Upper lobe of right lung (tissue), 1 donor: ENCODE data around the gene MARVELD1. TPM values are rescaled to one million over a fixed set of nuclear protein-coding genes. Genes with fewer than 3 reads are reported as not detected.

ENCODE experiments used
- ATAC-seq: fragments of 200-7000 bp; cut with Tn5 transposase; one replicate; pipeline ENCODE4 v1.9.1; 2020; ENCODE audit warnings: mild to moderate bottlenecking, moderate library complexity
- DNase-seq: peaks from one replicate; pipeline ENCODE4 v3.0.0-alpha.2; 2020
- H3K27ac ChIP-seq: fragments of 200-600 bp; one replicate; pipeline ENCODE4 v1.8.0; 2022
- H3K27me3 ChIP-seq: fragments of 200-600 bp; one replicate; pipeline ENCODE4 v1.8.0; 2022; ENCODE audit warnings: mild to moderate bottlenecking
- H3K36me3 ChIP-seq: fragments of 200-600 bp; one replicate; pipeline ENCODE4 v1.8.0; 2022
- H3K4me1 ChIP-seq: fragments of 200-600 bp; one replicate; pipeline ENCODE4 v1.8.0; 2022
- H3K4me3 ChIP-seq: fragments of 200-600 bp; one replicate; pipeline ENCODE4 v1.8.0; 2022; ENCODE audit warnings: mild to moderate bottlenecking
- H3K9me3 ChIP-seq: fragments of 200-600 bp; one replicate; pipeline ENCODE4 v1.8.0; 2022
- intact Hi-C: fragments of 100-400 bp; cut with DNase I; formaldehyde crosslinking; loops from one replicate; pipeline ENCODE4 v1.11.0; 2022
- total RNA-seq: library from RNA; stranded (reverse); fragmentation: NEBNext Ultra II Directional; extraction: Animal tissue kit (Norgen Biotek cat#: 25700); gene quantifications from one replicate; pipeline ENCODE4 v1.2.1, GENCODE V29; 2021
- TF ChIP-seq, protein P1 (sequence below): fragments of 200-600 bp; IDR thresholded peaks from one replicate; pipeline ENCODE4 v1.8.0; 2022; ENCODE audit warnings: antibody characterized with exemption
- donor health status: DM: no; HTN: yes; CAD: no; lungs with severe emphysema.

The MARVELD1 gene
- total RNA-seq, 1 donor from 2014 or later, result 43.8 TPM

DNA sequence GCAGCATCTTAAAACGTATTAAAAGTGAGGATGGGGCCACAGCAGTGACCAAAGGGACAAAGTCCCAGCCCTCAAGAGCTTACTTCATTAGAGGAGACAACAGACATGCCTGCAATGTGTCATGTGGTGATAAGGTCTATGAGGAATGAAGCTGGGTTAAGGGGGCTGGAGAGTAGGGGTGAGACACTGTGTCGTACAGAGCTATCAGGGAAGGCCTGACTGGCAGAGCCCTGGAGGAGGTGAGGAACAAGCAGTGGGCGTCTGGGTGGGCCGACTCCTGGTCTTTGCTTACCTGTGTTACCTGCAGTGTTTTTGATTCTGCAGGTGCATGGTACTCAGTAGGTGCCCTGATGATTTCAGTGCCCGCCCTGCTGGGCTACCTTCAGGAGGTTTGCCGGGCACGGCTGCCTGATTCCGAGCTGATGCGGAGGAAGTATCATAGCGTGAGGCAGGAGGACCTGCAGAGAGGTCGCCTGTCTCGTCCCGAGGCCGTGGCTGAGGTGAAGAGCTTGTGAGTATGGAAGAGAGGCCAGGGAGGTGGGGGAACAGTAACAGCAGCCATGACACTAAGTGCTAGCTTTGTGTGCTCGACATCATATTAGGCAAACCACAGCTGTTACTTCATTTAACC is 31.0 kb downstream of the MARVELD1 start:
- peaks cover 88% of the 10 kb centered on the region for H3K36me3 ChIP-seq
- intact Hi-C loops, result no loop called here

DNA sequence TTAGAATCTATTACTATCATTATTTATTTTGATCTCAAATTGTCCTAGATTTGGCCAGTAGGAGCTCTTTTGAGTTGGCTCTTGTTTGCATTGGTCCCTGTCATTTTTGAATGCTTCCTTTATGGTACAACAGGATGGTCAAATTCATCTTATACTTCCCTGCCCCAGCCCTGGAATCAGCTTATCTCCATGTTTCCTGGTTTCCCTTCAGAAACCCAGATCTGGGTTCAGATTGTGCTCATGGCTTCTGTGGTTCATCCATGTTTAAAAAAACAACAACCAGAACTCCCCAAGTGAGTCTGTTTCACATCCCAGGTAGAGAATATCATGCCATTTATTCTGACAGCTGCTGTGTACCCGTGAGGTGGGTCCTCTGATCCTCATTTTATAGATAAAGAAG is 34.0 kb downstream of the MARVELD1 start:
- Histone ChIP-seq H3K27ac (no peak overlapping the region), H3K9me3 (no peaks in the 10 kb centered on the region), H3K27me3 (no peaks in the 10 kb centered on the region), H3K4me3 (no peak overlapping the region), H3K4me1 (no peaks in the 10 kb centered on the region), H3K36me3 (peaks cover 100% of the 10 kb centered on the region)
- TF ChIP-seq, protein P1, sequence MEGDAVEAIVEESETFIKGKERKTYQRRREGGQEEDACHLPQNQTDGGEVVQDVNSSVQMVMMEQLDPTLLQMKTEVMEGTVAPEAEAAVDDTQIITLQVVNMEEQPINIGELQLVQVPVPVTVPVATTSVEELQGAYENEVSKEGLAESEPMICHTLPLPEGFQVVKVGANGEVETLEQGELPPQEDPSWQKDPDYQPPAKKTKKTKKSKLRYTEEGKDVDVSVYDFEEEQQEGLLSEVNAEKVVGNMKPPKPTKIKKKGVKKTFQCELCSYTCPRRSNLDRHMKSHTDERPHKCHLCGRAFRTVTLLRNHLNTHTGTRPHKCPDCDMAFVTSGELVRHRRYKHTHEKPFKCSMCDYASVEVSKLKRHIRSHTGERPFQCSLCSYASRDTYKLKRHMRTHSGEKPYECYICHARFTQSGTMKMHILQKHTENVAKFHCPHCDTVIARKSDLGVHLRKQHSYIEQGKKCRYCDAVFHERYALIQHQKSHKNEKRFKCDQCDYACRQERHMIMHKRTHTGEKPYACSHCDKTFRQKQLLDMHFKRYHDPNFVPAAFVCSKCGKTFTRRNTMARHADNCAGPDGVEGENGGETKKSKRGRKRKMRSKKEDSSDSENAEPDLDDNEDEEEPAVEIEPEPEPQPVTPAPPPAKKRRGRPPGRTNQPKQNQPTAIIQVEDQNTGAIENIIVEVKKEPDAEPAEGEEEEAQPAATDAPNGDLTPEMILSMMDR, result no peak
- DNase-seq (no peak), ATAC-seq (no peak)
- intact Hi-C loops, result no loop called here

More for the DNA sequence above, 31.0 kb downstream of the MARVELD1 start:
- no peaks in the 10 kb centered on the region for H3K4me1 ChIP-seq
- H3K9me3 ChIP-seq, result no peaks in the 10 kb centered on the region
- H3K27me3 ChIP-seq, result no peaks in the 10 kb centered on the region
- no peak overlapping the region for H3K27ac ChIP-seq
- H3K4me3 ChIP-seq, result no peak overlapping the region
- DNase-seq (no peak), ATAC-seq (no peak)
- TF ChIP-seq, protein P1, result no peak

DNA sequence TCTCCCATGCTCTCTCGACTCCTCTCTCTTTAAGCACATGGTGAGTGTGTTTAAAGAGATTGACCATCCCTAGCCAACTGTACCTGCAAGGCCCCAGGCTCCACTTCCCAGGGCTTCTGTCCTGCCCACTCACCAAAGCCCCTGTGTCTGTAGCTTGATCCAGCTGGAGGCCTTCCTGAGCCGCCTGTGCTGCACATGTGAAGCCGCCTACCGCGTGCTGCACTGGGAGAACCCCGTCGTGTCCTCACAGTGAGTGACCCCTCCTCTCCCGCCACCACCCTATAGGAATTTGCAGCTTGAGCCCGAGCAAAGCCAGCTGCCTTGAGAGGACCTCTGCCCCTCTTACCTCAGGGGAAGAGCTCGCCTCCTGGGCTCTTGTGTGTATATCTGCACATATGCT is 34.6 kb downstream of the MARVELD1 start:
- H3K4me3 ChIP-seq, result no peak overlapping the region
- intact Hi-C loops, result no loop called here
- ATAC-seq (no peak), DNase-seq (no peak)
- H3K9me3 ChIP-seq, result no peaks in the 10 kb centered on the region
- H3K27ac ChIP-seq, result no peak overlapping the region
- peaks cover 100% of the 10 kb centered on the region for H3K36me3 ChIP-seq
- H3K27me3 ChIP-seq, result no peaks in the 10 kb centered on the region
- no peaks in the 10 kb centered on the region for H3K4me1 ChIP-seq
- TF ChIP-seq, protein P1, result no peak

DNA sequence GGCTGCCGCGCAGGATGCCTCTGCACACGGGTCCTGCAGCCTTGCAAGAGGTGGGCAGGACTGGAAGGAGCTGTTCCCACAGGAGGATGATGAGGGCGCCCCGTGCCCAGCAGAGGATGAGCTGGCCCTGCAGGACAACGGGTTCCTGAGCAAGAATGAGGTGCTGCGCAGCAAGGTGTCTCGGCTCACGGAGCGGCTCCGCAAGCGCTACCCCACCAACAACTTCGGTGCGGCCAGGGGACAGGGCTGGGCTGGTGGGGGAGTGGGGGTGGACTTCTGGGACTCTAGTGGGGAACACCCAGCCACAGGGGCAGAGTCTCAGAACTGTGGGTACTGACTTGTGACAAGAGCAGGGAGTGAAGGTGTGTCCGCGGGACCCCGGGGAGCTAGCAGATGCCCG is 39.4 kb downstream of the MARVELD1 start:
- TF ChIP-seq, protein P1, result no peak
- Histone ChIP-seq H3K9me3 (no peaks in the 10 kb centered on the region), H3K27me3 (no peaks in the 10 kb centered on the region), H3K4me1 (no peaks in the 10 kb centered on the region), H3K4me3 (no peak overlapping the region), H3K36me3 (peaks cover 100% of the 10 kb centered on the region), H3K27ac (no peak overlapping the region)
- no peak for DNase-seq
- intact Hi-C loops, result no loop called here
- no peak for ATAC-seq

DNA sequence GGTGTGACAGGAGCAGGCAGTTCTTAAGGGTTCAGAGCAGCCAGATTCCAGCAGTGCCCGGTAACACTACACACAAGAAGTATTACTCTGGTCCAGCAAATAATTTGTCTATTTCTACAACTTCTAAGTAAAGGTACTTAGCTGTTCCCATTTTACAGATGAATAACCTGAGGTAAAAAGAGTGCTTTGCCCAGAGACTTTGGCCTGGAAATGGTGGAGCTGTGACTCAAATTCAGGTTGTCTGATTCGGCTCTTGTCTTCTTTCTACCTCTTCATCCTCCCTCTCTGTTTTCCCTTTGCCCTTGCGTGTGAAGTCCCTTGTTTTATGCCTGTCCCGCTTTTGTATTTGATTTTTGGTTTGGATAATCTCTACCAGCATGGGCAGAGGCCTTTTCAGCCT is 41.2 kb downstream of the MARVELD1 start:
- Histone ChIP-seq H3K36me3 (peaks cover 96% of the 10 kb centered on the region), H3K4me3 (no peak overlapping the region), H3K9me3 (no peaks in the 10 kb centered on the region), H3K4me1 (no peaks in the 10 kb centered on the region), H3K27me3 (no peaks in the 10 kb centered on the region), H3K27ac (no peak overlapping the region)
- ATAC-seq (no peak), DNase-seq (no peak)
- intact Hi-C loops, result no loop called here
- TF ChIP-seq, protein P1, result no peak

DNA sequence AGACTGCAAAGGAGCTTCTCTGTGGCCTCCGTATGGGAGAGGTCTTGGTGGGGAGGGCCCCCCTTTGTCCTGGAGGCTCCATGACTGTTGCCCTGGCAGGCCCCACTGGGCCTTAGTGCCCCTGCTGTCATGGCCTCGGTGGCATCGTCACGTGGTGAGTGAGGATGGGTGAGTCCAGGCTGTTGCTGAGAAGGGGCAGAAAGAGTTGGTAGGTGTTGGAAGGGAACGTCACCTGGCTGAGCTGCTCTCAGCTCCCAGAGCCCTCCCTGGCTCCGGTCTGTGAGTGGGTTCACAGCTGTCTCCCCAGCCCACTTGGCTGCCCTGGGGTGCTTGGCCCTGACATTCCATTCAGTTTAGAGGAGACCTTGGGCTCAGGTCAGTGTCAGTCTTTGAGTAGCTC is 42.2 kb downstream of the MARVELD1 start:
- ATAC-seq (no peak), DNase-seq (no peak)
- H3K9me3 ChIP-seq, result no peaks in the 10 kb centered on the region
- TF ChIP-seq, protein P1, result no peak
- H3K36me3 ChIP-seq, result peaks cover 96% of the 10 kb centered on the region
- no peaks in the 10 kb centered on the region for H3K27me3 ChIP-seq
- H3K4me3 ChIP-seq, result no peak overlapping the region
- intact Hi-C loops, result no loop called here
- H3K4me1 ChIP-seq, result no peaks in the 10 kb centered on the region
- no peak overlapping the region for H3K27ac ChIP-seq
